NCI-H146 treated with DMSO at 0.1 percent for 48 hours (cell line): ENCODE data around the gene MLLT10.
A peak's percentile ranks its signal among the peaks of the same experiment; 100 is the strongest.

Experiments
- DNase-seq: peaks from one replicate; lab custom pipeline; 2025; ENCODE audit not compliant: unreplicated experiment; lab: John Stamatoyannopoulos, UW

Gene MLLT10

DNA sequence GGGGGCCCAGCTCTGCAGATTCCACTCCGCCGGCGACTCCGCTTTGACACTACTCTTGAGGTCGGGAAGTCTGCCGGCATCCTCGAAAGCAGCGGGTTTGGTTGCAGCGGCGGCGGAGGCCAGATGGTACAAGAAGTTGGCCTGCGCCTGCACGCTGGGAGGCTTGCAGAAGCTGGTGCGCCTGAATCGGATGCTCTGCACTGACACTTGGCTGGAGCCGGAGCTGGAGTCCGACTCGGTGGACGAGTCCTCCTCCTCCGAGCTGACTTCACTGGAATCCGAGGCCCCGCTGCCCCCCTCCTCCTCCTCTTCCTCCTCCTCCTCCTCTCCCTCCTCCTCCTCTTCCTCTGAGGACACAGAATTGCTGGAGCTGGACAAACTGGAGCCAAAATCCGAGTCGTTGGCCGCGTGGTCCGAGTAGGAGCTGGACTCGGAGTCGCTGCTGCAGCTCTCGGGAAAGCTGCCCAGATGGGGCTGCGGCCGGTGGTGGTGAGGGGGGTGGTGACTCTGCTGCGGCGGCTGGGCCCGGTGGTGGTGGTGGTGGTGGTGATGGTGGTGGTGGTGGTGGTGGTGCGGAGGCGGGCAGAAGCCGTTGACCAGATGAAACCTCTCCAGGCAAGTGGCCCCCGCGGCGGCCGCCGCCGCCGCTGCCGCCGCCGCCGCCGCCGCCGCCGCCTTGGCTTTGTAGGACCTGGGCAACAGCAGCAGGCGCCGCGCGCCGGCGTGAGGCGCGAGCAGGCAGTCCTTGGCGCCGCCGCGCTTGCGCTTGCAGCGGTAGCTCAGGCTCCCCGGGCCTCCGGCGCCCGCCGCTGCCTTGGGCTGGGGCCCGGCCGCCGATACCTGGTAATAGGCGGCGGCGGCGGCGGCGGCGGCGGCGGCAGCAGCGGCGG is 17.5 kb upstream of the MLLT10 start:
- peak; percentile 55 for DNase-seq

DNA sequence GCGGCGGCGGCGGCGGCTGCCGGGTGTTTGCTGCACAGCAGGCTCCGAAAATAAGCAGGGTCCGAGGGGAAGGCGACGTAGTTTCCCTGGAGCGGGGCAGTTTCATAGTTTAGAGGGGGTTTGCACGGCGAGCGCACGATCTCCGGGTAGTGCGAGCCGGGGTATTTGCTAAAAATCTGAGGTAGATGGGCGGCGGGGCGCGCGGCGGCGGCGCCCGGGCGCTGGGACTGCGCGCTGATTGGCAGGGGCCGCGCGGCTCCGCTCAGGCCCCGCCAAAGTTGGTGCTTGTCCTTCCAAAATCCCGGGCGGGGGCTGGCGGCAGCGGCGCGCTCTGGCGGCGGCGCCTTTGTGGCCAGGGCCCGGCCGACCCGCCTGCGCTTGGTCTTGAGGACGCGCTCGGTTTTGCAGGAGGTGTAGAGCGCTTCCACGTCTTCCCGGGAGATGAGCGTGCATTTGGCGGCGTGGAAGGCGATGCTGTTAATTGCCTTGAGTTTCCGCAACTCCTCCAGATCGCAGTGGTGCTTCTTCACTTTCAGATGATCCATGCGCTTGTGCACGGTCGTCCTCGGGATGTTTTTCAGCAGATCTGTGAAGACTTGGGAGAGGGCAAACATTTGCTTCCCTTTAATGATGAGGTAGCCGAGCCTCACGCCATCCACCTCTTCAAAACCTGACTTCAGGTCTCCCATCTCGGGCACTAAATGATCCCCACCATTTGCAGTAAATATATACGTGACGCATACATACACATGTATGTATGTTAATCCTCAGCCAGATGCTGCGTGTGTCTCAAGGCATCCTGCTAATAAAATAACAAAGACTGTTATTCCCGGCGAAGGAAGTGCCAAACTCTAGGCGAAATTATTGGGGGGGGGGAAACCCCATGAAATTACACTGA is 16.6 kb upstream of the MLLT10 start:
- DNase-seq = peak; percentile 59

DNA sequence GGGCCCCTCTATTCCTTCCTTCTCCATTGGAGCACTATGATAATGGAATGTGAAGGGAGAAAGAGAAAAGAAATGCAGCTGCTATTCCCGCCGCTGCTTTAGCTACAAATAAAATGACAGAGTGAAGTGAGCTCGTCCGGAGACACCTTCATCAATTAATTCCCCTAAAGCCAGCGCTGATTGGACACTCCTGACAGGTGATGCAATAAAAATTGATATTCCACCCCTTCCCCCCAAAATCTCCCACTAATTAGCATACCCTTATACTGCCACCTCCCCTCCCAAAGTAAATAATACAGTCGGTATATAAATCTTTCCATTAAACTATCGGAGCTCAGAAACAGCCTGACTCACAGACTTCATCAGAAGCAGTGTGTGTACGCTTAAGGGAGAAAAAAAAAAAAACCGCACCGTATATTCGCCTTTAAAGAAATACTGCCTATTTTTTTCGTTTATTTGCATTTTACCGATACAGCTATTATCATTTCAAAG is 15.8 kb upstream of the MLLT10 start:
- peak; percentile 86 for DNase-seq

DNA sequence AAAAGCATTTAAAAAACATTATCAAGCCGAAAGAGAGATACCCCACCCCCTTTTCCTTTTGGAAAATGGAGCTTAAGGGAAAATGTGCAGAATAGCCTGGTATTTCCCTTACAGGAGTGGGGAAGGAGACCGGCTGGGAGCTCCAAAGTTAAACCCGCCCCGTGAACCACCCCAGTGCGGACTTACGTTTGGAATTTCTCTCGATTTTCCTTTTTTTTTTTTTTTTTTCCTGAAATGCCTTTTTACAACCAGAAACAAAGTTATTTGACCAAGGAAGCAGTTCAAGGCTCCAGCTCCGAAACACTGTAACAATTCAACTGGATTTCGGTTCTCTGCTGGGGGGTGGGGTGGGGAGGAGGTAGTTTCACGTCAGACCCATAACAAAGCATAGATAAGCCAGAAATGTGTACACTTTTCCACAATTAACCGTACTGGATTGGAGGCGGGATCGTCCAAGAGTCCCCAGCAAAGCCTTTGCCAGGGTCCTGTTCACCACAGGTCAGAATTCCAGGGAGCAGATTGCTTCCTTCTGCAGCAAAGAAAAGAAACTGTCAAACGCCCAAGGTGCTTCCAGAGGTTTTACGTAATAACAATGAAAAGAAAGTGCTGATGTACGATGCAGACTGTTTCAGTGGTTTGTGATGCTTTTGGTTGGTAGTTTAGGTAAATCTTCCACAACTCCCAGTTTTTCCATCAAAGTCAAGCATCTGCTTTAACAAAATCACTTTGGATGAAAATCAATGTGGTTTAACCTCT is 15.2 kb upstream of the MLLT10 start:
- peak; percentile 66 for DNase-seq

DNA sequence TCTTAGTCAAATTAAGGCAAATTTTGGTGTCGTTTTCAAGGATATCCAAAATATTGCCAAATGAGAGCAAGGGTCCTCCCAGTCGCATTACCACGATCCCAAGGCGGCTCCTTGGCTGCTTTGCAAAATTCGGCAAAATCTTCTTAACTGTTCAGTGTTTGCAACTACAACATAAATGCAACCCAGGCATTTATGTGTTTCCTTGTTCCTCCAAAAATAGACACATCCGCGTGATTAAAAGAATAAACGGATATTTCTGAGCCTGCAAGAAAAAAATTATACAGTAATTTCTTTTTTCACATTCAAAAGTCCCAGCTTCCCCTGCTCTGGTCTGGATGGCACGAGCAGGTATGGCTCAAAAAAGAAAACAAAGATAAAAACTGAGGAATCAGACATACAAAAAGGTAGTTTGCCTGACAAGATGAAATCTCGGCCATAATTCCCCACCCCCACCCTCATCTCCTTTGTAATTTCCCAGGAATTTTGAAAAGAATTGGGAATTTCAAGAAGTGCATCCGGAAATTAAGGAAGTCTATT is 14.6 kb upstream of the MLLT10 start:
- DNase-seq = no peak

DNA sequence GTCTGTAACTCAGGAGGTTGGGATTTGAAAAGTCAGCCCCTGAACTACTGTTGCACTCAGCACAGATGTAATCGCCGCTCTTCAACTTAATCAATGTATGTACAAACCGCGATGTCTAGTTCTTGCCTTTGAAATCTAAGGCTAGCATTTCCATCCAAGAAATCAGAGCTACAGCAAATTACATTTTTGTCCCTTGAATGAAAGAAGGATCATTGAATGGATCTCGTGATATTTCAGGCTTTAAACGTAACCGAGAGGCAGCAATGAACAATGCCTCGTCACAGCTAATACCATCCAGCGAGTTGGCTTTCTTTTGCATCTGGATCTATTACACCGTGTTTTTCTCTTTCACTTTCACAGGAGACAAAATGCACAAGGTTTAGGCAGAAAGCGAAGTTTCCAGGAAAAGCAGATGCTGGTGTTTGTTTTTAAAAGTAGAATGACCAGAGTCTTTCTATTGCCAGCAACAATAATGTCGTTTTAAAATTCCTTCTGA is 14.0 kb upstream of the MLLT10 start:
- DNase-seq = no peak

DNA sequence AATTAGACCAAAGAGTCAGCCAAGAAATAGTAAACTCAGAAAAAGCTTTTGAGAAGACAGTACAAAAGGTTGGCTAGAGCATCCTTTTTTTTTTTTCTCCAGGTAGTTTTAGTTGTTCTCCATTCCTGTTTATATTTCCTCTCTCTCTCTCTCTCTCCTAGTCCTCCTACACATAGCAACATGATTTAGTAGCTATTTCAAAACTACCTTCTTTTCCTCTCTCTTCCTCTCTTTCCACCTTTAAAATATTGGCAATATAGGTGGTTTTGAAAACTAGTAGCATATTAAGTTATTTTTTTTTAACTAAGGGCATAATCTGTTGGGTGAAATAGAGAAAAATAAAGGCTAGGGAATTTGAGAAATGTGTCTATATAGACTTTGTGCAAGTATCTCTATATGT is 13.5 kb upstream of the MLLT10 start:
- DNase-seq = no peak

DNA sequence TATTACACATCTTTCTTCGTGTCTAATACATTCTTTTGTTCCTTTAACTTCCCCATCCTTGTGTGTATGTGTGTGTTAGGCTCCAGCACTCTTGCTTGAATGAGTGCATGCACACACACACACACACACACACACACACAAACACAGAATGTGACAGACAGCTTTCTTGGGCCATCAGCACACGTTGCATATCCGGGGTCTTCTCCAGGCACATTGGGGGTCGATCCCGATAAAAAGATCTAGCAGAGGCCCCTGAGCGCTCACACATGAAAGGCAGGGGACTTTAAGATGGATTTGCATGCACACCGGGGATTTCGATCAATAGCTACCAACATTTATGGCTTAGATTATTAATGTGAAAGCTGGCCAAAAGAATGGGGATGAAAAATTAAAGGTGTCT is 13.1 kb upstream of the MLLT10 start:
- DNase-seq = no peak

DNA sequence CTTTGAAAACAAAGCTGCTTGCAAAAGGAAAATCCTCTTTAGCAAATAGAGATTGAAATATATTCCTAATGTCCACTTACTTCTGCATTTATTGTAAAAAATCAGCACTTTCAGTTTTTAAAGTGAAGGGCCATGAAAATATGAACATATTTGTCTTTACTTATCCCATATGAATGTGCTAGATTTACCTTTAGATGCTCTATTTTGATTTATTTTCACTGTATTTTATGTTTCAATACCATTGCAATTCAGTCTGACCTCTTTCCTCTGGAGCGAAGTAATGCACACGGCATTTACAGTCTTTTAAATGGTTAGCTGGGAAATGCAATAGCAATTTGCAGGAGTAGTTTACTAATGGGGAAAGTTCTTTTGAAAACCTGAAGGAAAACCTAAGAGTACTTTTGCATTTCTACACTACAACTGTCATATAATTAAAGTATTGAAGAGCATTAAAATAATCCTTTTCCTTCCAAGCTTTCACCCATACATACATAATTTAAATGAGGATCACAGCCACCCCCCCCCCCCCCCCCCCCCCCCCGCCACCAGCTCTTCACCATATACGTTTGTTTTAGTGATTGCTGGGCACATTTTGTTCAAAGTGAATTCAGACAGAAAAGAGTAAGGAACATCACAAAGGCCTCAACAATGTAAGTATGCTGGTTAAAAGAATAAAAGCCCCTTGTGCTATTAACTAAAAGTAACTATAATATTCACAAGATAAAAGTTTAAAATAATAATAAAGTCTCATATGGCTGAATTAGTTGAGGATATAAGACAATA is 12.1 kb upstream of the MLLT10 start:
- DNase-seq = no peak

DNA sequence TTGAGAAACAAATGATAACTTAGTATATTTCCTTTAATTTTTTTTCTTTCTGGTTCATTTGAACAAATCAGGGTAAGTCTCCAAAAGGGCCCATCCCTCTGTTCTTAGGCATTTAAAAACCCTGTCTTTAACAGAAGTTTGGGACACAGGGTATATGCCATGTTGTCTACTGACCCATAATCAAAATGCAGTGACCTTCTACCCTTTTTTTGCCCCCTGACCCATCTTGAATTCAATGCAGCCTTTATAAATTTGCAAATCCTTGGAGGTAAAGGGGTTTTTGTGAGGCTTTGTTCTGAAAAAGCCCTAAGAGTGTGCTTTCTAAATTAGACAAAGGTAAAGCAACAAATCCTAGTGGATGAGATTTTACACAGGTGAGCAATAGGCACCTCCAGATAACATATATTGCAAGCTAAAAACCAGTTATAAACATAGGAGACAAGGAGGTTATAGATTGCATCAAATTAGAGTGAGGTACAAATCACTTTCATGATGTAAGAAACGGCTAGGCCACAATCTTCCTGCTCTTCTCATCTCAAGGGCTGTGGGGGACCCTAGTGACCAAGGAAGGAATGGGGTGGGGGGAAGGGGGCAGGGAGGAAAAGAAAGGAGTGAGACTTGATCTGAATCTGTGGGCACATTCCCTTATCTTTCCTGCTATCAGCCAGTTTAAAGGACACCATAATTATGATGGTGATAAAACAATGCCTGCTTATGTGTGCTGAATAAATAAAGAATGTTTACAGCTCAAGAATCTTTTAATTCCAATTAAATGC is 11.2 kb upstream of the MLLT10 start:
- no peak for DNase-seq

DNA sequence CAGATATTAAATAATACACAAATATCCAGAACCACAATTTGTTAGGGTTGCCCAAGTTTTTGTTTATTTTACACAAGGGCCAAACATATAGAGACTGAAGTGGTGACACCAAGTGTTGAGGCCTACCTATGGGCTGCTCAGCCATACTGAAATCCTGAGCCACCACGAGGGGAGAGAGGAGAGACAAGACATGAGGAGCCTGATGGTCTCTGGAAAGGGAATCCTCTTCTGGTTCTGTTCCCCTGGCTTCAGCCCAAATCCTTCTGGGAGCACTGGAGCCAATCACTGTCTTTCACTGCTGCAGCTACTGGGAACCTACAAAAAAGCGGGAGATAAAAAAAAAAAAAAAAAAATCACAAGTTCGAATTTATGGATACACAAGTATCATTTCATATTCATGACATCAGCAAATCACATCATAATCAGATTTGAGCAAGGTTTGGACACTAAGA is 10.4 kb upstream of the MLLT10 start:
- no peak for DNase-seq

DNA sequence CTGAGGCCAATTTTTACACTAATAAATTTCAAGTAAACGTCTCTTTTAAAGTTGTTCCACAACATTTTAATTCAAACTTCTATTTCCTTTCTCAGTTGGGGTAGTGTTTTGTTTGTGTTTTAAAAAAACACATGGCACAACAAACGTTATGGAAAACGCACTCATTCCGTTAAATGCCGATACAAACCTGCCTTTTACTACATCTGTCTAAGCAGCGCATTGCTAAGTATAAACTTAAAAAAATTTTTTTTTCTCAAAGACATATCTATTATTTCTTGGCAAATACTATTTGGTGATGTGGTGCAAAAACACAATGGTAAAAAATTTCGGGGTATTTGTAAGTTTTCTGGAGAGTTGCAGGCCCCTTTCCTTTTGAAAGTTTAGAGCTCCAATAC is 9.9 kb upstream of the MLLT10 start:
- no peak for DNase-seq

DNA sequence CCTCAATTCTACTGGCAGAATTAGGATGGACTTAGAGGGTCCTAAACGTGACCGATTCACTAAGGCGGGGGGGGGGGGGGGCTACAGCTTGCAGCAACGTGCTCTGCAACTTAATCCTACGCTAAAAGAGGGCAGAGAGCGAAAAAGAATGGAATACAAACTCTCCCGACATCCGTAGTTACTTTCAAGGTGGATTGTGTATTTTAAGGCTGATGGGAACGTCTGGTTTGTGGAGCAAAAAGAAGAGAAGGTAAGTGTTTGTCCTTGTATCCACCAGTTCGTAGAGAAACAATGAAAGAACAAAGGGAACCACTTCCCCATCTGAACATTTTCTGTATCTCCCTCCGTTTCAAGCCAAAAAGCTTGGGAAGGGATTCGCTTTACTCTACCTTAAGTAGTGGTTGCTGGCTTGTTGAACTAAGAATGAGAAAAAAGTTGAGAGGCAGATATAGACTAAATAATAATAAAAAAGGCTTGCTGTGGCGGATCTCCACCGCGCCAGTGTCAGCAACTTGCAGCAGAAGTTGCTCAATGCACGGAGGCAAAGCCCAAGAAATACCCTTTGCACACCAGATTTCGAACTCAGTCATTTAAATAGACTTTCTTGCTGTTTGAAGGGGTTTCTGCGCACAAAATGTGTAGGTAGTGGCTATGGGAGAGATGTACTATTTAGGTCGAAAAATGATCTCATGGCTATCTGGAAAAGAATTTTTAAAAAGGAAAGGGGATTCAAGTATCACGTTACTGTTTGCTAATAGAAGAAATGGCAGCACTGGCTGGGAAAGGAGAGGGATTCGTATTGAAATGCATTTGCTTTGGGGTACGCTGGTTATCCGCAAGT is 9.3 kb upstream of the MLLT10 start:
- DNase-seq = peak; percentile 79

DNA sequence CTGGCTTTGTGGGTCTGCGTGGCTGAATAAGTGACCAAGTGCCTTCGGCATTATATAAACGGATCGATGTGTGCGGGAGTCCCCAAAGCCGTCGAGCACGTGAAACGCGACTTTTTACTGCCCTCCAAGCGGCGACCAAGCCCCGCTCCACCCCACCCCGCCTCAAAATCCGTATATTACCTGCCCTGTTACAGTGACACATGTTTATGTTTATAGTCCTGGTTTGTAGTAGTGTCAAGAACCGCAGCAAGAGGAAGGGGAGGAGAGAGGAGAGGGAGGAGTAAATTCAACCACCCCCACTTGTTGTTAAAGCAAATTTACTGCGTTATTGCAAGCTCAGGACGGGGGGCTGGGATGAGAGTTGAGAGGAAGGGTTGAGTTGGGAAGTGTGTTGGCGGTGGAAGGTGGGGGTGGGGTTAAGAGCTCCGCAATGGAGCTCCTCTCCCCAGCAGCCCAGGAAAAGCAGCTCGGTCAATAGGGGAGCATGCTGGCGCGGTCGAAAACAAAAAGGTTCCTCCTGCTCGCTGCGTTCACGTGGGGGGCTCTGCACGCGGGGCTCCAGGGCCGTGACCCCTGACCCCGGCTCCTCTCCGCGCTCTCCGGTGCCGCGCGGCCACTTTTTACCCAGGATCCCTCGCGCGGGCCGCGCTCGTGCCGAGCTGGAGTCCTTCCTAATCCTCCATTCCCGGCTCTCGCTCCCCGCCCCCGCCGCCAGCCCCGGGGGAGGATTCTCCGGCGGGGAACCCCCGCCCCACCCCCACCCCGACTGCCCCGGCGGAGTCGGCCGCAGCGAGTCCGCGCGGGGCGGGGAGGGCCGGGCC is 8.5 kb upstream of the MLLT10 start, which contains the start of gene SKIDA1:
SKIDA1 (minus strand) TSS at position 316 of the 821 bp plus-strand sequence. CDS start 7,860 bp downstream, outside the sequence.
- peak; percentile 92 for DNase-seq

DNA sequence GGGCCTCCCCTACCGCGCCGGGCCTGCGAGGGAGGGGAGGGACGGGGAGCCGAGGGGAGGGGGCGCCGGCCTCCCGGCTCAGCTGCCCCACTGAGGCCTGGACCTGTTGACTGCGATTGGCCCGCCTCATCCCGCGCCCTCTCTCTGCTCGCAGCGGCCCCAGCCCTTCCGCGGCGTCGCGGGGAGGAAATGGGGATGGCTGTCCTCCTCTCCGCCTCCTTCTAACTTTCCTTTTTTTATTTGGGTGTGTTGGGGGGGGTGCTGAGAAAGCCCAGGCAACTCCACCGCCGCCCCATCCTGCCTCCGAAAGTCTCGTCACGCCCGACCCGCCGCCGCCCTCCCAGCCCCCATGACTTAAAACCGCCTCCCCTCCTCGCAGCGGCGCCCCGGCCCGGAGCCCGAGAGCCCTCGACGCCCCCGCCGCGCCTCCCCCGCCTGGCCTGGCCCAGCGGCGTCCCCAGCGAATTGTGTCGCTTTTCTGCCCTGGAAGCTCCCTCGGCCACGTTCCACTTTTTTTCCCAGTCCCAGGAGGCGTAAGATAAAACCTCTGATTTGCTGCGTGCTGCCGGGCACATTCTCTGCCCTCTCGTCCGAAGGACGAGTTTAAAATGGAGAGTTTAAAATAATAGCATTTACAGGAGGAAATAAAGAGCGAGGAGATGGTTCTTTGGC is 7.7 kb upstream of the MLLT10 start:
- peak; percentile 86 for DNase-seq

DNA sequence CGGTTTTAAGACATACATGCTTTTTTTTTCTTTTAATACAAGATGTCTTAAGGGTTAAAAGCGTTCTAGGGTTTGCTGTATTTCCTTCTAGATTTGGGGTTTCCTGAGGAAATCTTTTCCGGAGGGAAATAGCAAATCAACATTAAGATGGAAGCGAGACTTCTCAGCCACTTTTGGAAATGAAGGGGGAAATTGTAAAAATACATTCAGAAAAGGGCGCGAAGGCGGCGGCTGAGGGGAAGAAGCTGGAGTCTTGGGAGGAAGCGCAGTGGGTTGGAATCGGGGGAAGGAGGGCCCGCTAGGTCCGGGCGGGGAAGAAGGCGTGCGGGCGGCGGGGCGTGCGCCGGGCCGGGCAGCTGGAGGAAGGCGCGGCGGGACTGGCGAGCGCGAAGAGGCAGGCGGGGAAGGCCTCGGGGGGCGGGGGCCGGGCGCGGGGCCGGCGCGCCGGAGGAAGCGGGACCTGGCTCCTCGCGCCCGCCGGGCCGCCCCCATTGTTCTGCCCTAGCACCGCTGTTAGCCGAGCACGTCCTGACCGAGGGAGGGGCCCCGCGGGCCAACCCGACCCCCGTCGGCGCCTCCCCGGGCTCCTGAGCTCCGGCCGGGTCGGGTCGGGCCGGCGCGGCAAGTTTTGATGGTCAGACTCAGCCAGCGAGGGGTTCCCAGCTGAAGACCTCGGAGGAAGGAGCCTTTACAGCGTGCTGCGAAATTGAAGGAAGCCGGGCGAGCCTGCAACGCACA is 7.0 kb upstream of the MLLT10 start:
- peak; percentile 79 for DNase-seq
